H1 (cell line): Measurements from ENCODE around the gene RNF224. TPM values are rescaled to one million over a fixed set of nuclear protein-coding genes. Genes with fewer than 3 reads are reported as not detected.

Source experiments
- ASH2L ChIP-seq: fragments of 200-600, 300-600 bp; sonication (generic); IDR thresholded peaks from one replicate; pipeline ENCODE4 v1.7.1; 2017; ENCODE audit warnings: low read length
- FOSL1 ChIP-seq: IDR thresholded peaks from 2 replicates; pipeline ENCODE4 v1.6.1; 2011; ENCODE audit warnings: mild to moderate bottlenecking, low read depth, low read length, moderate library complexity; ENCODE audit not compliant: insufficient read depth
- GABPA ChIP-seq: IDR thresholded peaks from 2 replicates; pipeline ENCODE4 v1.6.1; 2011; ENCODE audit warnings: mild to moderate bottlenecking, low read length, moderate library complexity, borderline replicate concordance; ENCODE audit not compliant: insufficient read depth
- GTF2F1 ChIP-seq: IDR thresholded peaks from 2 replicates; pipeline ENCODE4 v1.6.1; 2012; ENCODE audit warnings: low read depth, low read length, improper control_type of control experiment, borderline replicate concordance
- JUND ChIP-seq: IDR thresholded peaks from 2 replicates; pipeline ENCODE4 v1.6.1; 2011; ENCODE audit warnings: mild to moderate bottlenecking, improper control_type of control experiment, low read length
- SIX5 ChIP-seq: IDR thresholded peaks from 2 replicates; pipeline ENCODE4 v1.6.1; 2011; ENCODE audit warnings: mild to moderate bottlenecking, low read depth, low read length
- SRF ChIP-seq: IDR thresholded peaks from 2 replicates; pipeline ENCODE4 v1.6.1; 2011; ENCODE audit warnings: mild to moderate bottlenecking, low read depth, low read length, moderate library complexity
- polyA plus RNA-seq, 7 experiments: library from polyadenylated mRNA; depleted of rRNA in 3 of 7; stranded (reverse) in 5 of 7; unstranded in 2 of 7; fragments of >200 nt in 5 of 7; fragments of 200-250 nt in 2 of 7; gene quantifications; 1 replicate in 5 of 7; 2 replicates in 1 of 7; 4 replicates in 1 of 7; pipeline versions ENCODE4 v1.2.1 to v1.2.3, GENCODE V29; 2011 to 2013; ENCODE audit warnings: missing spikeins in 2 of 7, mixed read lengths in 2 of 7
- total RNA-seq: library from RNA; stranded (reverse); fragmentation: NEBNext Ultra II Directional; extraction: Animal tissue kit (Norgen Biotek cat#: 25700); gene quantifications from 2 replicates; pipeline ENCODE4 v1.2.1, GENCODE V29; 2021
- TF ChIP-seq, protein P1 (sequence below): fragments of 300-600 bp; sonication (generic); IDR thresholded peaks from 2 replicates; pipeline ENCODE4 v1.7.1; 2012; ENCODE audit warnings: low read length, moderate library complexity, mild to moderate bottlenecking, inconsistent platforms; ENCODE audit not compliant: insufficient replicate concordance

RNF224 gene
- total and polyA plus RNA-seq, 2 of the 8 experiments (the other 6 are each of a cell fraction or from before 2014, with no cell fraction given) = 0.24 TPM; not detected in 1

DNA sequence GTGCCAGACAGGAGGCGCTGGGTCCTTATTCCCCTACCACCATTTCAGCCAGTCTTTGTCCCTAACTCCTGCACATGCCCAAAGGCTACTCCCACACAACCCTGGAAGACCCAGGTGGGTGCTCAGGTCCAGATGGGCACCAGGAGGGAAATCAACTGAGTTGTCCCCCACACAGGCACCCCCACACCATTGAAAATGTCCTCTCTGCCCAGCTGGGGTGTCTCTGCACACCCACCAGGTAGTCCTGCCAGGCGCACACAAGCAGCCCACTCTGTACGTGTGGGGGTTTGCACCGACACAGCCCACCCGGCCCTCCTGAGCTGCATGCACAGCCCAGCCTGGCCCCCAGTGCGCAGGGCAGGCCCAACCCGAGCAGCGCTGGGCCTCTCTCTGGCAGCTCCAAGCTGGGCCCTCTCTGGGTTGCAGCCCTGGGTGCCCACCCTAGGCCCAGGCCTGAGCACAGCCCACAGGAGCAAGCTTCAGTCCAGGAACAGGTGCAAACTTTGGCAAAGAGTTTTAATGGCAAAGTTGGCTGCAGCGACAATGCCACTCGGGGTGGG is 7.5 kb upstream of the RNF224 start (continued):
- TF ChIP-seq, protein P1, sequence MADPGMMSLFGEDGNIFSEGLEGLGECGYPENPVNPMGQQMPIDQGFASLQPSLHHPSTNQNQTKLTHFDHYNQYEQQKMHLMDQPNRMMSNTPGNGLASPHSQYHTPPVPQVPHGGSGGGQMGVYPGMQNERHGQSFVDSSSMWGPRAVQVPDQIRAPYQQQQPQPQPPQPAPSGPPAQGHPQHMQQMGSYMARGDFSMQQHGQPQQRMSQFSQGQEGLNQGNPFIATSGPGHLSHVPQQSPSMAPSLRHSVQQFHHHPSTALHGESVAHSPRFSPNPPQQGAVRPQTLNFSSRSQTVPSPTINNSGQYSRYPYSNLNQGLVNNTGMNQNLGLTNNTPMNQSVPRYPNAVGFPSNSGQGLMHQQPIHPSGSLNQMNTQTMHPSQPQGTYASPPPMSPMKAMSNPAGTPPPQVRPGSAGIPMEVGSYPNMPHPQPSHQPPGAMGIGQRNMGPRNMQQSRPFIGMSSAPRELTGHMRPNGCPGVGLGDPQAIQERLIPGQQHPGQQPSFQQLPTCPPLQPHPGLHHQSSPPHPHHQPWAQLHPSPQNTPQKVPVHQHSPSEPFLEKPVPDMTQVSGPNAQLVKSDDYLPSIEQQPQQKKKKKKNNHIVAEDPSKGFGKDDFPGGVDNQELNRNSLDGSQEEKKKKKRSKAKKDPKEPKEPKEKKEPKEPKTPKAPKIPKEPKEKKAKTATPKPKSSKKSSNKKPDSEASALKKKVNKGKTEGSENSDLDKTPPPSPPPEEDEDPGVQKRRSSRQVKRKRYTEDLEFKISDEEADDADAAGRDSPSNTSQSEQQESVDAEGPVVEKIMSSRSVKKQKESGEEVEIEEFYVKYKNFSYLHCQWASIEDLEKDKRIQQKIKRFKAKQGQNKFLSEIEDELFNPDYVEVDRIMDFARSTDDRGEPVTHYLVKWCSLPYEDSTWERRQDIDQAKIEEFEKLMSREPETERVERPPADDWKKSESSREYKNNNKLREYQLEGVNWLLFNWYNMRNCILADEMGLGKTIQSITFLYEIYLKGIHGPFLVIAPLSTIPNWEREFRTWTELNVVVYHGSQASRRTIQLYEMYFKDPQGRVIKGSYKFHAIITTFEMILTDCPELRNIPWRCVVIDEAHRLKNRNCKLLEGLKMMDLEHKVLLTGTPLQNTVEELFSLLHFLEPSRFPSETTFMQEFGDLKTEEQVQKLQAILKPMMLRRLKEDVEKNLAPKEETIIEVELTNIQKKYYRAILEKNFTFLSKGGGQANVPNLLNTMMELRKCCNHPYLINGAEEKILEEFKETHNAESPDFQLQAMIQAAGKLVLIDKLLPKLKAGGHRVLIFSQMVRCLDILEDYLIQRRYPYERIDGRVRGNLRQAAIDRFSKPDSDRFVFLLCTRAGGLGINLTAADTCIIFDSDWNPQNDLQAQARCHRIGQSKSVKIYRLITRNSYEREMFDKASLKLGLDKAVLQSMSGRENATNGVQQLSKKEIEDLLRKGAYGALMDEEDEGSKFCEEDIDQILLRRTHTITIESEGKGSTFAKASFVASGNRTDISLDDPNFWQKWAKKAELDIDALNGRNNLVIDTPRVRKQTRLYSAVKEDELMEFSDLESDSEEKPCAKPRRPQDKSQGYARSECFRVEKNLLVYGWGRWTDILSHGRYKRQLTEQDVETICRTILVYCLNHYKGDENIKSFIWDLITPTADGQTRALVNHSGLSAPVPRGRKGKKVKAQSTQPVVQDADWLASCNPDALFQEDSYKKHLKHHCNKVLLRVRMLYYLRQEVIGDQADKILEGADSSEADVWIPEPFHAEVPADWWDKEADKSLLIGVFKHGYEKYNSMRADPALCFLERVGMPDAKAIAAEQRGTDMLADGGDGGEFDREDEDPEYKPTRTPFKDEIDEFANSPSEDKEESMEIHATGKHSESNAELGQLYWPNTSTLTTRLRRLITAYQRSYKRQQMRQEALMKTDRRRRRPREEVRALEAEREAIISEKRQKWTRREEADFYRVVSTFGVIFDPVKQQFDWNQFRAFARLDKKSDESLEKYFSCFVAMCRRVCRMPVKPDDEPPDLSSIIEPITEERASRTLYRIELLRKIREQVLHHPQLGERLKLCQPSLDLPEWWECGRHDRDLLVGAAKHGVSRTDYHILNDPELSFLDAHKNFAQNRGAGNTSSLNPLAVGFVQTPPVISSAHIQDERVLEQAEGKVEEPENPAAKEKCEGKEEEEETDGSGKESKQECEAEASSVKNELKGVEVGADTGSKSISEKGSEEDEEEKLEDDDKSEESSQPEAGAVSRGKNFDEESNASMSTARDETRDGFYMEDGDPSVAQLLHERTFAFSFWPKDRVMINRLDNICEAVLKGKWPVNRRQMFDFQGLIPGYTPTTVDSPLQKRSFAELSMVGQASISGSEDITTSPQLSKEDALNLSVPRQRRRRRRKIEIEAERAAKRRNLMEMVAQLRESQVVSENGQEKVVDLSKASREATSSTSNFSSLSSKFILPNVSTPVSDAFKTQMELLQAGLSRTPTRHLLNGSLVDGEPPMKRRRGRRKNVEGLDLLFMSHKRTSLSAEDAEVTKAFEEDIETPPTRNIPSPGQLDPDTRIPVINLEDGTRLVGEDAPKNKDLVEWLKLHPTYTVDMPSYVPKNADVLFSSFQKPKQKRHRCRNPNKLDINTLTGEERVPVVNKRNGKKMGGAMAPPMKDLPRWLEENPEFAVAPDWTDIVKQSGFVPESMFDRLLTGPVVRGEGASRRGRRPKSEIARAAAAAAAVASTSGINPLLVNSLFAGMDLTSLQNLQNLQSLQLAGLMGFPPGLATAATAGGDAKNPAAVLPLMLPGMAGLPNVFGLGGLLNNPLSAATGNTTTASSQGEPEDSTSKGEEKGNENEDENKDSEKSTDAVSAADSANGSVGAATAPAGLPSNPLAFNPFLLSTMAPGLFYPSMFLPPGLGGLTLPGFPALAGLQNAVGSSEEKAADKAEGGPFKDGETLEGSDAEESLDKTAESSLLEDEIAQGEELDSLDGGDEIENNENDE = no peak
- TF ChIP-seq FOSL1 = no peak
- no peak for TF ChIP-seq GABPA
- no peak for TF ChIP-seq ASH2L
- TF ChIP-seq SIX5 = no peak
- no peak for TF ChIP-seq JUND
- TF ChIP-seq SRF = no peak
- TF ChIP-seq GTF2F1 = no peak
- TF ChIP-seq, all 59 proteins: peak for 0
